Erythroblast (primary cell): ENCODE data around the gene DCLK3.

Experiments
- GATA1 ChIP-seq: IDR thresholded peaks from 2 replicates; pipeline ENCODE4 v1.6.1; 2011; ENCODE audit warnings: low read depth, mild to moderate bottlenecking, control low read depth, low read length, moderate library complexity
- POLR2A ChIP-seq: IDR thresholded peaks from 2 replicates; pipeline ENCODE4 v1.6.1; 2011; ENCODE audit warnings: mild to moderate bottlenecking, low read length

- TF ChIP-seq POLR2A, result no peak
- TF ChIP-seq GATA1, result no peak
Observed at GRCh38 chr3:36765104-36765503, 751 bp upstream of the DCLK3 start.
